Mesenchymal stem cell (in vitro differentiated cells and primary cell): ENCODE results near the gene TRIM4.

ENCODE experiments used
- DNase-seq: peaks from one replicate; pipeline ENCODE4 v3.0.0-alpha.2; 2013
- H2AFZ ChIP-seq: one replicate; pipeline ENCODE4 v1.6.1; 2013; ENCODE audit warnings: low read depth, mild to moderate bottlenecking, control low read depth, inconsistent platforms, low read length, moderate library complexity
- H2AK5ac ChIP-seq: 2 replicates; pipeline ENCODE4 v1.6.1; 2013; ENCODE audit warnings: low read length, moderate library complexity, mild to moderate bottlenecking, inconsistent platforms; ENCODE audit not compliant: severe bottlenecking
- H2BK120ac ChIP-seq: one replicate; pipeline ENCODE4 v1.6.1; 2013; ENCODE audit warnings: low read depth, mild to moderate bottlenecking, inconsistent platforms, low read length, moderate library complexity
- H2BK12ac ChIP-seq, 2 experiments: one replicate each; pipeline ENCODE4 v1.6.1; 2013; ENCODE audit warnings: inconsistent platforms in 2 of 2, low read length in 2 of 2, mild to moderate bottlenecking in 2 of 2, moderate library complexity in 2 of 2, control low read depth in 1 of 2
- H2BK15ac ChIP-seq: one replicate; pipeline ENCODE4 v1.6.1; 2013; ENCODE audit warnings: mild to moderate bottlenecking, low read depth, inconsistent platforms; ENCODE audit not compliant: poor library complexity, severe bottlenecking
- H2BK5ac ChIP-seq: 2 replicates; pipeline ENCODE4 v1.6.1; 2013; ENCODE audit warnings: low read depth, mild to moderate bottlenecking, low read length, control low read depth, inconsistent platforms; ENCODE audit not compliant: poor library complexity, severe bottlenecking
- H3K14ac ChIP-seq, 2 experiments: one replicate each; pipeline ENCODE4 v1.6.1; 2013; ENCODE audit warnings: inconsistent platforms in 2 of 2, low read length in 2 of 2, control low read depth in 1 of 2, mild to moderate bottlenecking in 1 of 2, moderate library complexity in 1 of 2
- H3K18ac ChIP-seq, 2 experiments: one replicate each; pipeline ENCODE4 v1.6.1; 2013; ENCODE audit warnings: inconsistent platforms in 2 of 2, low read length in 2 of 2, control low read depth in 1 of 2, low read depth in 1 of 2, mild to moderate bottlenecking in 1 of 2
- H3K23ac ChIP-seq, 2 experiments: one replicate each; pipeline ENCODE4 v1.6.1; 2013; ENCODE audit warnings: inconsistent platforms in 2 of 2, low read length in 2 of 2, mild to moderate bottlenecking in 2 of 2, moderate library complexity in 2 of 2, control low read depth in 1 of 2
- H3K27ac ChIP-seq: 2 replicates; pipeline ENCODE4 v1.5.1; 2013; ENCODE audit warnings: mild to moderate bottlenecking, moderate library complexity, low read length, control low read depth, inconsistent platforms; ENCODE audit not compliant: poor library complexity, severe bottlenecking
- H3K27me3 ChIP-seq, 2 experiments: 2 replicates each; pipeline versions ENCODE4 v1.6.1 to v1.7.0; 2013; ENCODE audit warnings: low read length in 2 of 2, mild to moderate bottlenecking in 2 of 2, moderate library complexity in 2 of 2, control low read depth in 1 of 2, inconsistent platforms in 1 of 2; ENCODE audit not compliant: control insufficient read depth in 1 of 2, insufficient read depth in 1 of 2
- H3K36me3 ChIP-seq, 2 experiments: 2 replicates each; pipeline versions ENCODE4 v1.6.1 to v1.7.0; 2013; ENCODE audit warnings: low read length in 2 of 2, control low read depth in 1 of 2, inconsistent platforms in 1 of 2, low read depth in 1 of 2, mild to moderate bottlenecking in 1 of 2; ENCODE audit not compliant: insufficient read depth in 2 of 2, control insufficient read depth in 1 of 2
- H3K4ac ChIP-seq, 2 experiments: one replicate each; pipeline ENCODE4 v1.6.1; 2013; ENCODE audit warnings: inconsistent platforms in 2 of 2, low read length in 2 of 2, mild to moderate bottlenecking in 2 of 2, moderate library complexity in 2 of 2, control low read depth in 1 of 2, low read depth in 1 of 2
- H3K4me1 ChIP-seq: 2 replicates; pipeline ENCODE4 v1.6.1; 2013; ENCODE audit warnings: low read depth, low read length, control low read depth; ENCODE audit not compliant: control insufficient read depth, insufficient read depth
- H3K4me2 ChIP-seq: 2 replicates; pipeline ENCODE4 v1.6.1; 2013; ENCODE audit warnings: low read length, mild to moderate bottlenecking, inconsistent platforms; ENCODE audit not compliant: poor library complexity, severe bottlenecking
- H3K4me3 ChIP-seq, 2 experiments: 2 replicates each; pipeline versions ENCODE4 v1.5.1 to v1.7.0; 2013; ENCODE audit warnings: low read length in 2 of 2, mild to moderate bottlenecking in 2 of 2, control low read depth in 1 of 2, low read depth in 1 of 2; ENCODE audit not compliant: insufficient read depth in 1 of 2
- H3K79me1 ChIP-seq: replicated peaks from 2 replicates; pipeline ENCODE4 v1.6.1; 2013; ENCODE audit warnings: mild to moderate bottlenecking, control low read depth, low read length, inconsistent platforms; ENCODE audit not compliant: poor library complexity, severe bottlenecking
- H3K9ac ChIP-seq: 2 replicates; pipeline ENCODE4 v1.7.0; 2013; ENCODE audit warnings: mild to moderate bottlenecking, low read length, moderate library complexity
- H3K9me3 ChIP-seq: 2 replicates; pipeline ENCODE4 v1.7.0; 2013; ENCODE audit warnings: mild to moderate bottlenecking, low read length; ENCODE audit not compliant: control insufficient read depth
- H4K8ac ChIP-seq: one replicate; pipeline ENCODE4 v1.6.1; 2013; ENCODE audit warnings: inconsistent platforms, mild to moderate bottlenecking, low read length, moderate library complexity
- H4K91ac ChIP-seq: one replicate; pipeline ENCODE4 v1.6.1; 2013; ENCODE audit warnings: mild to moderate bottlenecking, low read length, inconsistent platforms
- WGBS: methylation state at CpG from one replicate; pipeline ENCODE4 v1.1.7; 2013; ENCODE audit warnings: mixed read lengths; 5-methylcytosine and 5-hydroxymethylcytosine counted together

The TRIM4 gene

GRCh38 chr7:99928994-99929729, 9.8 kb upstream of the TRIM4 start, which contains the start of gene GJC3:
Gene GJC3 (minus strand): TSS chr7:99929620. CDS start chr7:99929620, 0 bp downstream.
- no peak within 1 kb of the TSS for H3K23ac ChIP-seq
- no peak within 1 kb of the TSS for H3K18ac ChIP-seq
- DNase-seq: peak; percentile 24
- no peaks in the 10 kb centered on the region for H3K9me3 ChIP-seq
- H3K4me1 ChIP-seq: peaks cover 3% of the 10 kb centered on the region
- no peaks in the 10 kb centered on the region for H3K79me1 ChIP-seq
- no peak within 1 kb of the TSS for H2BK120ac ChIP-seq
- no peak within 1 kb of the TSS for H3K27ac ChIP-seq
- 26% methylated on average over 20 of the region's 22 CpGs for WGBS
- H3K4ac ChIP-seq: no peak within 1 kb of the TSS
- no peak within 1 kb of the TSS for H2BK12ac ChIP-seq
- no peak within 1 kb of the TSS for H4K91ac ChIP-seq
- H3K14ac ChIP-seq: no peak within 1 kb of the TSS
- H2AFZ ChIP-seq: no peak within 1 kb of the TSS
- H3K27me3 ChIP-seq: peaks cover 50 to 59% of the 10 kb centered on the region in 2 experiments
- H4K8ac ChIP-seq: peak within 1 kb of the TSS; percentile 19
- H3K4me2 ChIP-seq: peak within 1 kb of the TSS; percentile 30
- peak within 1 kb of the TSS in 1 of 2 experiments; percentile 58 for H3K4me3 ChIP-seq
- H3K9ac ChIP-seq: peak within 1 kb of the TSS; percentile 58
- no peak within 1 kb of the TSS for H2AK5ac ChIP-seq
- H2BK5ac ChIP-seq: no peak within 1 kb of the TSS
- no peaks in the 10 kb centered on the region for H3K36me3 ChIP-seq
- H2BK15ac ChIP-seq: no peak within 1 kb of the TSS

GRCh38 chr7:99928188-99928587, 8.9 kb upstream of the TRIM4 start:
- no peak overlapping the region for H4K8ac ChIP-seq
- H3K14ac ChIP-seq: no peak overlapping the region
- WGBS: 45% methylated on average over 2 of the region's 2 CpGs

GRCh38 chr7:99927536-99927935, 8.2 kb upstream of the TRIM4 start:
- H3K23ac ChIP-seq: no peak overlapping the region
- no peak overlapping the region for H3K27ac ChIP-seq
- H3K4me2 ChIP-seq: no peak overlapping the region
- H2BK15ac ChIP-seq: no peak overlapping the region
- no peak overlapping the region for H2BK5ac ChIP-seq
- peak overlapping the region in 1 of 2 experiments; percentile 57 for H3K14ac ChIP-seq
- H2AFZ ChIP-seq: no peak overlapping the region
- no peaks in the 10 kb centered on the region for H3K79me1 ChIP-seq
- H3K4me1 ChIP-seq: peaks cover 3% of the 10 kb centered on the region
- H2BK12ac ChIP-seq: no peak overlapping the region
- H4K91ac ChIP-seq: no peak overlapping the region
- H3K36me3 ChIP-seq: peaks cover 0 to 4% of the 10 kb centered on the region in 2 experiments
- H2AK5ac ChIP-seq: no peak overlapping the region
- no peak overlapping the region for H3K18ac ChIP-seq
- no peak overlapping the region for H4K8ac ChIP-seq
- no peak overlapping the region for H2BK120ac ChIP-seq
- WGBS: 82% methylated on average over 5 of the region's 5 CpGs
- H3K9me3 ChIP-seq: no peaks in the 10 kb centered on the region
- no peak overlapping the region for H3K4me3 ChIP-seq
- H3K4ac ChIP-seq: no peak overlapping the region
- H3K27me3 ChIP-seq: peaks cover 35 to 43% of the 10 kb centered on the region in 2 experiments
- no peak for DNase-seq
- H3K9ac ChIP-seq: no peak overlapping the region

More at GRCh38 chr7:99928188-99928587, 8.9 kb upstream of the TRIM4 start:
- Histone ChIP-seq H3K4me1 (peaks cover 3% of the 10 kb centered on the region), H2BK5ac (no peak overlapping the region), H2BK120ac (no peak overlapping the region), H2BK12ac (no peak overlapping the region), H3K18ac (no peak overlapping the region), H3K4me2 (no peak overlapping the region), H3K9me3 (no peaks in the 10 kb centered on the region), H3K27me3 (peaks cover 42 to 49% of the 10 kb centered on the region in 2 experiments), H2AFZ (no peak overlapping the region), H3K4me3 (no peak overlapping the region), H3K9ac (no peak overlapping the region), H3K36me3 (no peaks in the 10 kb centered on the region), H2AK5ac (no peak overlapping the region), H3K4ac (no peak overlapping the region), H3K23ac (no peak overlapping the region), H3K27ac (no peak overlapping the region), H3K79me1 (no peaks in the 10 kb centered on the region), H2BK15ac (no peak overlapping the region), H4K91ac (no peak overlapping the region)
- no peak for DNase-seq

GRCh38 chr7:99926321-99926720, 7.0 kb upstream of the TRIM4 start:
- Histone ChIP-seq H3K23ac (no peak overlapping the region), H3K9ac (no peak overlapping the region), H4K91ac (no peak overlapping the region), H3K4ac (no peak overlapping the region), H2BK5ac (no peak overlapping the region), H2AFZ (no peak overlapping the region), H3K14ac (no peak overlapping the region), H3K9me3 (no peaks in the 10 kb centered on the region), H3K4me2 (no peak overlapping the region), H2AK5ac (no peak overlapping the region), H3K27ac (no peak overlapping the region), H2BK120ac (no peak overlapping the region), H3K36me3 (peaks cover 0 to 10% of the 10 kb centered on the region in 2 experiments), H3K18ac (no peak overlapping the region), H3K79me1 (no peaks in the 10 kb centered on the region), H2BK15ac (no peak overlapping the region), H3K4me1 (peaks cover 3% of the 10 kb centered on the region), H4K8ac (no peak overlapping the region), H3K27me3 (peaks cover 23 to 41% of the 10 kb centered on the region in 2 experiments), H2BK12ac (no peak overlapping the region), H3K4me3 (no peak overlapping the region)
- no peak for DNase-seq
